GM10266 (cell line): ENCODE results near the gene MPPE1.

Source experiments
- DNase-seq: peaks from one replicate; pipeline ENCODE4 v3.0.0; 2012; ENCODE audit errors: extremely low spot score
- TF ChIP-seq, protein P1 (sequence below): IDR thresholded peaks from 2 replicates; pipeline ENCODE4 v1.5.1; 2012; ENCODE audit warnings: mild to moderate bottlenecking, low read depth; ENCODE audit not compliant: control insufficient read depth, insufficient read depth; ENCODE audit errors: missing control alignments

MPPE1 gene

DNA sequence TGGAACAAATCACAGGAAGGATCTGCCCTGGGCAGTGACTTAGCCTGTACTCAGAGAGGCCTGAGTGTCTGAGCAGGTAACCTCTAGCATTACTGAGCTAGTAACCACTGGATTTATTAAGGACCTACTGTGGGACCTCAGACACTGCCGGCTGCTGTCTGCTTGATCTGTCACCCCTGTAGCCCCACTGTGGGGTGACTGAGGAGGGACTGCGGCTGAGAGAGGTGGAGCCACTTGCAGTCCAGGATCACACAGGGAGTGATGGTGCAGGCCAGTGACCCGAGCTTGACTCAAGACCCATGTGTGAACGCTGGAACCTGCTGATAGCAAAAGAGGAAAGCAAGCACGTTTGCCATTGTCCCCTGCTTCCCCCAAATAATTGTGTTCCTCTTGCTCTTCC lies 41.4 kb downstream of the MPPE1 start:
- no peak for DNase-seq
- TF ChIP-seq, protein P1, sequence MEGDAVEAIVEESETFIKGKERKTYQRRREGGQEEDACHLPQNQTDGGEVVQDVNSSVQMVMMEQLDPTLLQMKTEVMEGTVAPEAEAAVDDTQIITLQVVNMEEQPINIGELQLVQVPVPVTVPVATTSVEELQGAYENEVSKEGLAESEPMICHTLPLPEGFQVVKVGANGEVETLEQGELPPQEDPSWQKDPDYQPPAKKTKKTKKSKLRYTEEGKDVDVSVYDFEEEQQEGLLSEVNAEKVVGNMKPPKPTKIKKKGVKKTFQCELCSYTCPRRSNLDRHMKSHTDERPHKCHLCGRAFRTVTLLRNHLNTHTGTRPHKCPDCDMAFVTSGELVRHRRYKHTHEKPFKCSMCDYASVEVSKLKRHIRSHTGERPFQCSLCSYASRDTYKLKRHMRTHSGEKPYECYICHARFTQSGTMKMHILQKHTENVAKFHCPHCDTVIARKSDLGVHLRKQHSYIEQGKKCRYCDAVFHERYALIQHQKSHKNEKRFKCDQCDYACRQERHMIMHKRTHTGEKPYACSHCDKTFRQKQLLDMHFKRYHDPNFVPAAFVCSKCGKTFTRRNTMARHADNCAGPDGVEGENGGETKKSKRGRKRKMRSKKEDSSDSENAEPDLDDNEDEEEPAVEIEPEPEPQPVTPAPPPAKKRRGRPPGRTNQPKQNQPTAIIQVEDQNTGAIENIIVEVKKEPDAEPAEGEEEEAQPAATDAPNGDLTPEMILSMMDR: no peak

DNA sequence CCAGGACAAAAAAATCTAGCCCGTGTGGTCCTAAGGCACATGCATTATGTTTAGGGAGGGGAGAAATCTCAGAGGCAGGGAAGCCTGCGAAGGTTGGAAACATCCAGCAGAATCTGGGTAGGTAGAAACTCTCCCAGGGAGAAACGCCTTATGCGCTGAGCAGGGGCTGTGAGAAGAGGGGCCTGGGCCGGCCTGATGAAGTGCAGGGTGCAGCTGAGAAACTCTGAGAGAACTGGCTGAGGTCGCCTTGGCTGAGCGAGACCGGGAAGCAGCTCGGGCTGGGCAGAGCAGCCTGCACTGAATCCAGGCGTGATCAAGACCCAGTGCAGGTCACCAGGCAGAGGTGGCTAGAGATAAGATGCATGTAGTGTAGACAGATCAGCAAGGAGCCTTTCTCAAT lies 41.8 kb downstream of the MPPE1 start:
- DNase-seq: no peak
- TF ChIP-seq, protein P1: no peak

DNA sequence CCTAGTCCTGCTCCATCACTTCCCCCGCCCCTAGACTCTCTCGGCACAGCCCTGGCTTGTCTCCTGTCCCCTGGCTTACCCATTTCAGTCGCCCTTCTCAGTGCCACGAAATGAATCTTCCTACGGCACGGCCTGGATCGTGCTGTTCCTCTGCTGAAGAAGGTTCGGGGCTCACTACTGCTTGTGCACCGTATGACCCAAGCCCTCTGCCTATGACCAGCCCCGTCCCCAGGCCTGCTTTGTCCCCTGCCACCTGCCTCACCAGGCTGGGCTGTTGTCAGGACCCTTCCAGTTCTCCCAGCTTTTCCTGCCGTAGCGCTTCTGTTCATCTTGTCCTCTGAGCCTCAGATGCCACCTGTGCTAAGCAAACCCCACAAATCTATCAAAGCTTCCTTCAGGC lies 43.0 kb downstream of the MPPE1 start:
- DNase-seq: no peak
- TF ChIP-seq, protein P1: no peak

DNA sequence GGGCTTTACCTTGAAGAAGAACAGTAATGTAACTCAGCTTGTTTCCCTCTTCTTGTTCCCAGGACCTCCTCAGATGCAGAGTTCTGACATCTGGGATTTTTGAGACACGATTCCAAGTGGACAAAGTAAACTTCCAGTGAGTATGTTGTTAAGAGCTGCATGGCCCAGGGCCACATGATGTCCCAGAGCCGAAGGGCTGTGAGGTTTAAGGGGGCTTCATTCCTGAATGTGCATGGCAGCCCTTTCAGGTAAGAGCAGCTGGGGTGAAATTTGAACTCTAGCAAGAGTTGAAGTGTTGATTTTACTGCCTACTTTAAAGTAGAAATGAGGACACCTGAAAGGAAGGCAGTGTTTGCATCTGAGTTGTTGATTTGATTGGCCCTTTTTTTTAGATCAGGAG lies 43.6 kb downstream of the MPPE1 start:
- TF ChIP-seq, protein P1: no peak
- DNase-seq: no peak

DNA sequence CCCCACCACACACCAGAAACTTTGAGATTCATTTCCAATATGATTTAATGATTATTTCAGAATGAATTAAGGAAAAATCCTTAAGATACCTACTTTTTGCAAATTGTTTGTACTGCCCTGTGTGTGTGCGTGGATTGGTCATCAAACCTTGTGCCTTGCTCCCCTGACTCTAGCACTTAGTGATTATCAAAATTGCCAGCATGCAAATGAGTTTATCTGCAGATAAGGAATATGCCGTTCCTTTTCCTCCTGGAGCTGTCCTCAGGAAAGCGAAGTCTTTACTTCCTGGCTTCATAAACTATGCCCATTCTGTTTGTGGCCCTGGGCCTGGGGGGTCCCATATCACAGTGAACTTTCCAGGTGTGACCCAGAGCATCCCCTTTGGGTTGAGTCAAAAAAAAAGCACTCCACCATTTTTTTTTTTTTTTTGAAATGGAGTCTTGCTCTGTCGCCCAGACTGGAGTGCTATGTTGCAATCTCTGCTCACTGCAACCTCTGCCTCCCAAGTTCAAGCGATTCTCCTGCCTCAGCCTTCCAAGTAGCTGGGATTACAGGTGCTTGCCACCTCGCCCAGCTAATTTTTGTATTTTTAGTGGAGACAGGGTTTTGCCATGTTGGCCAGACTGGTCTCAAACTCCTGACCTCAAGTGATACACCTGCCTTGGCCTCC lies 45.5 kb downstream of the MPPE1 start:
- no peak for DNase-seq
- TF ChIP-seq, protein P1: no peak

DNA sequence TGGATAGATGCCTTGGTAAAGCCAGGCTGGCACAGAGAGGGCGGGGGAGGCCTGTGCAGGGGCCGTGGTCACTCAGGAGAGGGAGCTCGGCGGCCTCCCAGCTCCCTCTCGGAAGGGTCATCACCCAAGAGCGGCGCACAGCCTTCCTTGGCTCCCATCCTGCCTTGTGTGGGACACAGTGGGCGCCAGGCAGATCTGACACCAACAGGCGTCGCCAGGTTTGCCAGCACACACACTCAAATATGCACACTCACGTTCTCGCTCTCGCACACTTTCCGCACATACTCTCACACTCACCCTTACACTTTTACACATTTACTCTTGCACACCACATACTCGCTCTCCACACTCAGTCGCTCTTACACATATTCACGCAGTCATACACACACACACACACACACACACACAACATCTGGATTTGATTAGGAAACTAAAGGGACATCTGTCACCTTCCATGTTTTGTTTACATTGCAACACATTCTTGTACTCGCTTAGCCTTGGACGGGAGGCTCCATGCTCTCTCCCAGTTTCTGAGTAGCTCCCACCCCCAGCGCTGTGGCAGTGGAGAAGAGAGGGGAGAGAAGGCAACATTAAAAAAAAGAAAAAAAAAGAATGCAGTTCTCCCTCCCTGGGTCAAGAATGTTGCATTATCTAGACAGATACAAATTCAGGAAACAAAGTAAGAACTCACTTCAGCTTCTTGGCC lies 46.4 kb downstream of the MPPE1 start:
- no peak for DNase-seq
- TF ChIP-seq, protein P1: no peak
